Activated naive CD4-positive, alpha-beta T cell (primary cell): Measurements from ENCODE around the gene AUTS2.

Experiments
- DNase-seq, 4 experiments: peaks; one replicate each; lab custom pipeline; 2025; lab: John Stamatoyannopoulos, UW

The AUTS2 gene

GRCh38 chr7:70312336-70312735, 714.1 kb downstream of the AUTS2 start:
- DNase-seq: no peak

- DNase-seq: no peak
These were observed 715.0 kb downstream of the AUTS2 start for GRCh38 chr7:70313271-70313670.

- no peak for DNase-seq
These were observed 715.4 kb downstream of the AUTS2 start for GRCh38 chr7:70313687-70314086.

GRCh38 chr7:70314221-70314620, 715.9 kb downstream of the AUTS2 start:
- DNase-seq: no peak

- DNase-seq: no peak
These were observed 718.5 kb downstream of the AUTS2 start for GRCh38 chr7:70316745-70317144.

- no peak for DNase-seq
These were observed 719.1 kb downstream of the AUTS2 start for GRCh38 chr7:70317356-70317755.

GRCh38 chr7:70318511-70318910, 720.2 kb downstream of the AUTS2 start:
- DNase-seq: no peak

- no peak for DNase-seq
These were observed 720.8 kb downstream of the AUTS2 start for GRCh38 chr7:70319057-70319456.

- DNase-seq: no peak
These were observed 722.8 kb downstream of the AUTS2 start for GRCh38 chr7:70321016-70321590.

- no peak for DNase-seq
These were observed 724.6 kb downstream of the AUTS2 start for GRCh38 chr7:70322856-70323255.

GRCh38 chr7:70325509-70326101, 727.3 kb downstream of the AUTS2 start:
- no peak for DNase-seq

- no peak for DNase-seq
These were observed 736.0 kb downstream of the AUTS2 start for GRCh38 chr7:70334295-70334694.

GRCh38 chr7:70334871-70335270, 736.6 kb downstream of the AUTS2 start:
- DNase-seq: no peak

- DNase-seq: no peak
These were observed 738.3 kb downstream of the AUTS2 start for GRCh38 chr7:70336536-70336935.

GRCh38 chr7:70338015-70338414, 739.7 kb downstream of the AUTS2 start:
- DNase-seq: no peak

GRCh38 chr7:70340236-70340635, 742.0 kb downstream of the AUTS2 start:
- no peak for DNase-seq

GRCh38 chr7:70341446-70341845, 743.2 kb downstream of the AUTS2 start:
- no peak for DNase-seq

GRCh38 chr7:70343519-70343918, 745.2 kb downstream of the AUTS2 start:
- no peak for DNase-seq

- no peak for DNase-seq
These were observed 746.5 kb downstream of the AUTS2 start for GRCh38 chr7:70344726-70345125.

- no peak for DNase-seq
These were observed 748.7 kb downstream of the AUTS2 start for GRCh38 chr7:70346844-70347462.

- no peak for DNase-seq
These were observed 749.4 kb downstream of the AUTS2 start for GRCh38 chr7:70347463-70348254.

GRCh38 chr7:70349031-70349430, 750.8 kb downstream of the AUTS2 start:
- DNase-seq: no peak

- no peak for DNase-seq
These were observed 751.5 kb downstream of the AUTS2 start for GRCh38 chr7:70349819-70350218.
